ENCODE results near the gene AGMO. TPM values are rescaled to one million over a fixed set of nuclear protein-coding genes. Genes with fewer than 3 reads are reported as not detected.

Gene AGMO
- total and polyA plus RNA-seq, 7 donors = 0.16 to 0.42 (median 0.36) TPM; not detected in 4

DNA sequence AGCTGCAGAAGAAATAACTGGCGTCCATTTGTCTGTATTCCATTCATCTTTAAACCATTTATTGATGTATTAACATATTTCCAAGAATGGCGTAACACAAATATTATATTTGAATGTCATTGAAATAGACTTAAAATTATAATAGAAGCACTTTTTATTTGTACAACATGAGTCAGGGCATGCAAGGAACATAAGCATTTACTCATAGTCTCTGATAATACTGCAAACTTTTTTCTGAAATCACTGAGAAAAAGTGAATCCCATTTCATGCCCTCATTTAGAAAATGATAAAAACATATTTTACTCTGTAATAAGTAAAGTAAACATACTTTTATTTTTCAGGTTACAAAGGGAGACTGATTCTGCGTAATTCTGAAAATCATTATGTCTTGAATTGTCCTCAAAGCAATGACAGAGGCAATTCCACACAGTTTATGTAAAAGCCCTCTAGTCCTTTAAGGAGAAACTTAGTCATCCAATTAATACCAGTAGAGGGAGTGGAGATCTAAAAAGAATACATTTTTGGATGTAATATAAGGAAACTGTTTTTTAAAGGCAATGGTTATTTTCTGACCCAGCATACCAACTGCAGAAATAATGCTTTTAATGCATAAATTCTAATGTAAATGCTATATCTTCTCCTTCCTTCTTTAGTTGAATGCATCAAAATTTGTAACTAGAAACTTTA lies 58.1 kb downstream of the AGMO start:
- Histone ChIP-seq H3K36me3 (no peaks in the 10 kb centered on the region), H3K9me3 (no peaks in the 10 kb centered on the region), H3K27ac (no peak overlapping the region), H3K4me3 (no peak overlapping the region), H3K4me1 (no peaks in the 10 kb centered on the region), H3K27me3 (no peaks in the 10 kb centered on the region)
- DNase-seq = no peak
- 81 to 94% methylated on average over 3 of the region's 3 CpGs for WGBS, 2 donors
- intact Hi-C loops (cut with DNase I) = no loop called here
- TF ChIP-seq POLR2AphosphoS5 (IDR thresholded peaks at IDR 0.05) (no peak), EP300 (IDR thresholded peaks at IDR 0.05) (no peak), POLR2A (IDR thresholded peaks at IDR 0.05) (no peak)
- TF ChIP-seq, protein P1, sequence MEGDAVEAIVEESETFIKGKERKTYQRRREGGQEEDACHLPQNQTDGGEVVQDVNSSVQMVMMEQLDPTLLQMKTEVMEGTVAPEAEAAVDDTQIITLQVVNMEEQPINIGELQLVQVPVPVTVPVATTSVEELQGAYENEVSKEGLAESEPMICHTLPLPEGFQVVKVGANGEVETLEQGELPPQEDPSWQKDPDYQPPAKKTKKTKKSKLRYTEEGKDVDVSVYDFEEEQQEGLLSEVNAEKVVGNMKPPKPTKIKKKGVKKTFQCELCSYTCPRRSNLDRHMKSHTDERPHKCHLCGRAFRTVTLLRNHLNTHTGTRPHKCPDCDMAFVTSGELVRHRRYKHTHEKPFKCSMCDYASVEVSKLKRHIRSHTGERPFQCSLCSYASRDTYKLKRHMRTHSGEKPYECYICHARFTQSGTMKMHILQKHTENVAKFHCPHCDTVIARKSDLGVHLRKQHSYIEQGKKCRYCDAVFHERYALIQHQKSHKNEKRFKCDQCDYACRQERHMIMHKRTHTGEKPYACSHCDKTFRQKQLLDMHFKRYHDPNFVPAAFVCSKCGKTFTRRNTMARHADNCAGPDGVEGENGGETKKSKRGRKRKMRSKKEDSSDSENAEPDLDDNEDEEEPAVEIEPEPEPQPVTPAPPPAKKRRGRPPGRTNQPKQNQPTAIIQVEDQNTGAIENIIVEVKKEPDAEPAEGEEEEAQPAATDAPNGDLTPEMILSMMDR (IDR thresholded peaks at IDR 0.05) = no peak

DNA sequence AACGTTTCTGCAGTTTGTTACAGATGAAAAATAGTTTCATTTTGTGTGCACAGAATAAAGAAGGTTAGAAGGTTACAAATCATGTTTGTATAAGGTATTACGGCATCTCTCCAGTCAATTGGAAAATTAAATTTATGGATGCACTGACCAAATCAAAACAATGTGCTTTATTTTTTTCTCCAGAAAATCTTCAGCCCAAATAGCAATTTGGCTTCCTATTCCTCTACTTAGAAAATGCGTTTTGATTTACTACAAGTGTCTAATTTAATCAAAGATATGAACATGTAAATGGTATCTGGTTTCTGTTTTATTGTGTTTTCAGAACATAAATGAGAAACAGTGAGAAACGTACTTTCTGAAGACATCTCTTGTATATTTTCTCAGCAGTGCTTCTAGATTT lies 63.4 kb downstream of the AGMO start:
- Histone ChIP-seq H3K36me3 (no peaks in the 10 kb centered on the region), H3K27me3 (no peaks in the 10 kb centered on the region), H3K9me3 (no peaks in the 10 kb centered on the region), H3K4me1 (no peaks in the 10 kb centered on the region), H3K27ac (no peak overlapping the region), H3K4me3 (no peak overlapping the region)
- 59 to 63% methylated on average over 4 of the region's 4 CpGs for WGBS, 2 donors
- TF ChIP-seq POLR2AphosphoS5 (IDR thresholded peaks at IDR 0.05) (no peak), POLR2A (IDR thresholded peaks at IDR 0.05) (no peak), EP300 (IDR thresholded peaks at IDR 0.05) (no peak)
- TF ChIP-seq, protein P1 (IDR thresholded peaks at IDR 0.05) = no peak
- intact Hi-C loops (cut with DNase I) = no loop called here
- DNase-seq = no peak

DNA sequence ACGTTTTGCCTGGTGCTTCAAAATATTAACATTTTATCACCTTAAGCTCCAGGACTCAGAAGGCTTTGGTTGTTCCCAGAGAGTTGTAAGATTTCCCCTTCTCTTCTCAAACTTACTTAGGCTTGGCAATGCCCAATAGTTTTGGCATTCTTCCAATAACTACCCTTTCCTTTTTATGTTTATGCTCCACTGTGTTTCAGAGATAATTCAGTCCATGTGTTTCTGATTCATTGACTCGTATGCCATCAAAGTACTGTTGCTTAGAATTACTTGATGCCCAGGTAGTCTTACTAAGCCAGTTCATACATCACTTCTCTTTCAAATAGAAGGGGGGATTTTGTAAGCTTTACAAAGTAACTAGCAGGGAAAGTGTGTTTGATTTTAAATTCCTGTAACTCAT lies 66.6 kb downstream of the AGMO start:
- DNase-seq = no peak
- H3K4me3 ChIP-seq = no peak overlapping the region
- H3K27me3 ChIP-seq = no peaks in the 10 kb centered on the region
- intact Hi-C loops (cut with DNase I) = no loop called here
- WGBS, 2 donors = 11 to 51% methylated on average over 2 of the region's 2 CpGs
- no peaks in the 10 kb centered on the region for H3K4me1 ChIP-seq
- no peak overlapping the region for H3K27ac ChIP-seq
- no peaks in the 10 kb centered on the region for H3K9me3 ChIP-seq
- TF ChIP-seq EP300 (IDR thresholded peaks at IDR 0.05) (no peak), POLR2A (IDR thresholded peaks at IDR 0.05) (no peak), POLR2AphosphoS5 (IDR thresholded peaks at IDR 0.05) (no peak)
- TF ChIP-seq, protein P1 (IDR thresholded peaks at IDR 0.05) = no peak
- H3K36me3 ChIP-seq = no peaks in the 10 kb centered on the region

DNA sequence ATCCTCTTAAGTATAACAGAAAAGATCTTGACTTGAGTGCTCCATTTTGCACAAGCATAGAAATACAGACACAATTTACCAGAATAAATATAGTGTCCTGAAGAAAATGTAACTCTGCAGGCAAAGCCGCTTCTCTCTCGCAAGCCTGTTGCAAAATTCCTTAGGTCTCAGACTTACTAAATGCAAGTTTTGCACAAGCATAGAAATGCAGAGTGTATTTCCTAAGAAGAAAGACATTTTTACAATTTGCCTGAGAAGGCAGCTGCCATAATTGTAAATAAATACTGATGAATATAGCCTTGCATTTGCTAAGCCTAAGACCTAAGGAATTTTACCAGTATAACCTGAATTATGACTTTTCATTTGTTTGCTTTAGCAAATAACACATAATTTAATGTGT lies 67.1 kb downstream of the AGMO start:
- Histone ChIP-seq H3K9me3 (no peaks in the 10 kb centered on the region), H3K4me1 (peaks cover 0 to 1% (median 0%) of the 10 kb centered on the region in 4 donors), H3K36me3 (no peaks in the 10 kb centered on the region), H3K27ac (no peak overlapping the region), H3K27me3 (no peaks in the 10 kb centered on the region), H3K4me3 (no peak overlapping the region)
- no peak for DNase-seq
- WGBS, 2 donors = 68 to 88% methylated on average over 2 of the region's 2 CpGs
- intact Hi-C loops (cut with DNase I) = no loop called here
- TF ChIP-seq, protein P1 (IDR thresholded peaks at IDR 0.05) = no peak
- TF ChIP-seq POLR2A (IDR thresholded peaks at IDR 0.05) (no peak), EP300 (IDR thresholded peaks at IDR 0.05) (no peak), POLR2AphosphoS5 (IDR thresholded peaks at IDR 0.05) (no peak)

DNA sequence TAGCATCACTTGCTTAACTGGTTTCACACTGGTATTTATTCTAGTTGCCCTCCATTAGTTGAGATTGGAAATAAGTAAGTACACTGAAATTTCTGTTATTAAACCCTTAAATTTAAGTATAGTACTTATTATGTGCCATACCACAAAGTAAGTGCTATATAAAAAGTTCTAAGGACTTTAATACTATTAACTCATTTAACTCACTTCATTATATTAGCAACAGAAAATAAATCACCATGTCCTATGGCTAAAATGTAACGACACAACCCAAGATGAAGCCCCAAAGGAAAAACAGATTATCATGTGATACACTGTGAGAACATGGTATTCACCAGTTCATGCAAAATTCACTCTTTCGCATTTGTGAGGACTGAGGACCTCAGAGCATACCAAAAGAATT lies 70.5 kb downstream of the AGMO start:
- Histone ChIP-seq H3K27me3 (no peaks in the 10 kb centered on the region), H3K4me1 (peaks cover 0 to 11% (median 4%) of the 10 kb centered on the region in 4 donors), H3K27ac (no peak overlapping the region), H3K9me3 (no peaks in the 10 kb centered on the region), H3K4me3 (no peak overlapping the region), H3K36me3 (no peaks in the 10 kb centered on the region)
- intact Hi-C loops (cut with DNase I) = no loop called here
- TF ChIP-seq POLR2A (IDR thresholded peaks at IDR 0.05) (no peak), EP300 (IDR thresholded peaks at IDR 0.05) (no peak), POLR2AphosphoS5 (IDR thresholded peaks at IDR 0.05) (no peak)
- TF ChIP-seq, protein P1 (IDR thresholded peaks at IDR 0.05) = no peak
- 72 to 93% methylated on average over 2 of the region's 2 CpGs for WGBS, 2 donors
- DNase-seq = no peak
